MCF 10A (cell line): Measurements from ENCODE around the gene SYNE1. TPM values are rescaled to one million over a fixed set of nuclear protein-coding genes. Genes with fewer than 3 reads are reported as not detected.

Experiments
- BruUV-seq: library from RNA; stranded (reverse); fragments of 400-500 nt; replicated peaks from 2 replicates; lab custom pipeline; 2021; lab: Mats Ljungman, UMichigan
- CTCF ChIA-PET: fragments of 300-600 bp; sonication (Branson Sonifier 250); formaldehyde crosslinking; extraction: SDS; loops from one replicate; lab custom pipeline; 2021; ENCODE audit warnings: antibody characterized with exemption, inconsistent platforms; lab: Yijun Ruan, JAX
- POLR2A ChIA-PET: fragments of 300-600, 350-650 bp; sonication (Branson Sonifier 250); formaldehyde crosslinking; extraction: SDS; loops from one replicate; lab custom pipeline; 2020; ENCODE audit warnings: antibody characterized with exemption, inconsistent platforms; lab: Yijun Ruan, JAX
- DNase-seq: peaks from one replicate; pipeline ENCODE4 v3.0.0-alpha.2; 2018; ENCODE audit not compliant: unreplicated experiment
- H3K27ac Mint-ChIP-seq: one replicate; pipeline ENCODE4 v1.8.0; 2022; ENCODE audit warnings: mild to moderate bottlenecking, low read depth, mixed read lengths; ENCODE audit not compliant: unreplicated experiment
- H3K27me3 Mint-ChIP-seq: one replicate; pipeline ENCODE4 v1.8.0; 2022; ENCODE audit warnings: mixed read lengths; ENCODE audit not compliant: insufficient read depth, unreplicated experiment
- H3K36me3 Mint-ChIP-seq: one replicate; pipeline ENCODE4 v1.8.0; 2022; ENCODE audit warnings: mild to moderate bottlenecking, moderate library complexity, mixed read lengths; ENCODE audit not compliant: insufficient read depth, unreplicated experiment
- H3K4me1 Mint-ChIP-seq: one replicate; pipeline ENCODE4 v1.8.0; 2022; ENCODE audit warnings: mixed read lengths; ENCODE audit not compliant: insufficient read depth, unreplicated experiment
- H3K4me3 Mint-ChIP-seq: one replicate; pipeline ENCODE4 v1.8.0; 2022; ENCODE audit warnings: mild to moderate bottlenecking, moderate library complexity, mixed read lengths; ENCODE audit not compliant: unreplicated experiment
- H3K9me3 Mint-ChIP-seq: one replicate; pipeline ENCODE4 v1.8.0; 2022; ENCODE audit warnings: mixed read lengths; ENCODE audit not compliant: unreplicated experiment
- CTCF ChIP-seq: fragments of 200-600 bp; IDR thresholded peaks from one replicate; pipeline ENCODE4 v1.8.0; 2022; ENCODE audit warnings: antibody characterized with exemption, mild to moderate bottlenecking; ENCODE audit not compliant: unreplicated experiment
- intact Hi-C: fragments of 100-400 bp; cut with micrococcal nuclease; formaldehyde crosslinking; loops from 2 replicates; pipeline ENCODE4 v1.14.1; 2022
- total RNA-seq: library from RNA; stranded (reverse); gene quantifications from 2 replicates; pipeline ENCODE4 v1.2.3, GENCODE V29; 2022

SYNE1 gene
- total RNA-seq, 1 experiment from 2014 or later: 25.4 TPM

- POLR2A ChIA-PET: no interaction called here
- no peaks in the 10 kb centered on the region for H3K36me3 Mint-ChIP-seq
Observed at GRCh38 chr6:152441902-152442301, 195.3 kb downstream of the SYNE1 start.

GRCh38 chr6:152435816-152436215 is 201.3 kb downstream of the SYNE1 start:
- intact Hi-C loops: no loop called here
- no peaks in the 10 kb centered on the region for H3K4me1 Mint-ChIP-seq
- no peaks in the 10 kb centered on the region for H3K9me3 Mint-ChIP-seq
- H3K27me3 Mint-ChIP-seq: no peaks in the 10 kb centered on the region
- CTCF ChIA-PET: no interaction called here
- no peak overlapping the region for H3K4me3 Mint-ChIP-seq
- H3K27ac Mint-ChIP-seq: no peak overlapping the region
- TF ChIP-seq CTCF: no peak
- no peak for DNase-seq
- H3K36me3 Mint-ChIP-seq: no peaks in the 10 kb centered on the region
- BruUV-seq: no TSS peak
- POLR2A ChIA-PET: interaction anchor here (1.1 kb wide), 1 partner anchor 37 kb away, joined by 3 read pairs; no protein-coding TSS in a partner anchor

More at GRCh38 chr6:152441902-152442301, 195.3 kb downstream of the SYNE1 start:
- CTCF ChIA-PET: interaction anchor here (0.6 kb wide), 1 partner anchor 36 kb away, joined by 3 read pairs; no protein-coding TSS in a partner anchor
- no peaks in the 10 kb centered on the region for H3K4me1 Mint-ChIP-seq
- intact Hi-C loops: no loop called here
- H3K9me3 Mint-ChIP-seq: no peaks in the 10 kb centered on the region
- no peak for TF ChIP-seq CTCF
- no peak overlapping the region for H3K4me3 Mint-ChIP-seq
- no TSS peak for BruUV-seq
- H3K27ac Mint-ChIP-seq: no peak overlapping the region
- DNase-seq: no peak
- no peaks in the 10 kb centered on the region for H3K27me3 Mint-ChIP-seq

GRCh38 chr6:152432758-152433157 is 204.4 kb downstream of the SYNE1 start:
- intact Hi-C loops: no loop called here
- H3K27ac Mint-ChIP-seq: no peak overlapping the region

GRCh38 chr6:152428126-152428525 is 209.0 kb downstream of the SYNE1 start:
- CTCF ChIA-PET: no interaction called here
- Mint-ChIP-seq H3K27me3 (no peaks in the 10 kb centered on the region), H3K27ac (no peak overlapping the region), H3K9me3 (no peaks in the 10 kb centered on the region), H3K4me3 (no peak overlapping the region), H3K36me3 (no peaks in the 10 kb centered on the region), H3K4me1 (peaks cover 5% of the 10 kb centered on the region)
- intact Hi-C loops: no loop called here
- no TSS peak for BruUV-seq
- TF ChIP-seq CTCF: no peak
- POLR2A ChIA-PET: interaction anchor here (0.7 kb wide), 1 partner anchor 877 kb away, joined by 4 read pairs; no protein-coding TSS in a partner anchor
- DNase-seq: no peak

More at GRCh38 chr6:152432758-152433157, 204.4 kb downstream of the SYNE1 start:
- Mint-ChIP-seq H3K27me3 (no peaks in the 10 kb centered on the region), H3K9me3 (no peaks in the 10 kb centered on the region), H3K4me1 (peaks cover 5% of the 10 kb centered on the region), H3K4me3 (no peak overlapping the region), H3K36me3 (no peaks in the 10 kb centered on the region)
- no peak for TF ChIP-seq CTCF
- ChIA-PET CTCF (no interaction called here), POLR2A (no interaction called here)
- DNase-seq: no peak
- BruUV-seq: no TSS peak
